K562 (cell line): ENCODE results near the gene GAK. TPM values are rescaled to one million over a fixed set of nuclear protein-coding genes. Genes with fewer than 3 reads are reported as not detected.

Source experiments
- ATAC-seq: fragments of 200-7000 bp; cut with Tn5 transposase; 3 replicates; pipeline ENCODE4 v1.9.1; 2020; ENCODE audit warnings: moderate library complexity
- BruUV-seq: library from RNA; stranded (reverse); fragments of 400-500 nt; replicated peaks from 2 replicates; lab custom pipeline; 2021; lab: Mats Ljungman, UMichigan
- CTCF ChIA-PET: fragments of 300-600 bp; formaldehyde crosslinking; extraction: SDS; loops from one replicate; lab custom pipeline; 2021; ENCODE audit warnings: low intra/inter-chr PET ratio; lab: Yijun Ruan, JAX
- POLR2A ChIA-PET: fragments of 300-600, 350-650 bp; sonication (Branson Sonifier 250); formaldehyde crosslinking; extraction: SDS; loops from one replicate; lab custom pipeline; 2021; ENCODE audit warnings: antibody characterized with exemption, inconsistent platforms; lab: Yijun Ruan, JAX
- DNase-seq, 4 experiments: peaks; one replicate each; pipeline versions ENCODE4 v3.0.0 to v3.0.0-alpha.2; 2011 to 2018; ENCODE audit warnings: low spot score in 3 of 4, mixed read lengths in 3 of 4; ENCODE audit errors: extremely low read depth in 1 of 4
- FAIRE-seq: peaks from 2 replicates; lab custom pipeline; 2011; peaks lifted over from hg19 to GRCh38; lab: Jason Lieb, UNC
- H2AFZ ChIP-seq: 2 replicates; pipeline ENCODE4 v1.6.0; 2011; ENCODE audit warnings: low read depth, low read length, control low read depth, inconsistent platforms
- H3K27ac ChIP-seq: fragments of 200-600 bp; 3 replicates; pipeline ENCODE4 v1.8.0; 2011; ENCODE audit warnings: low read depth, mild to moderate bottlenecking, control low read depth, inconsistent platforms, low read length, moderate library complexity, mixed read lengths; ENCODE audit errors: extremely low read depth
- H3K27me3 ChIP-seq, 2 experiments: fragments of 300-600 bp in 1 of 2; 2 replicates in 1 of 2; 3 replicates in 1 of 2; pipeline versions ENCODE4 v1.6.0 to v1.8.0; 2011; ENCODE audit warnings: inconsistent platforms in 2 of 2, low read length in 2 of 2, mild to moderate bottlenecking in 1 of 2, mixed read lengths in 1 of 2, moderate library complexity in 1 of 2; ENCODE audit not compliant: control insufficient read depth in 2 of 2, insufficient read depth in 2 of 2
- H3K36me3 ChIP-seq: fragments of 300-600 bp; 3 replicates; pipeline ENCODE4 v1.8.0; 2011; ENCODE audit warnings: mild to moderate bottlenecking, low read length, inconsistent platforms; ENCODE audit not compliant: control insufficient read depth, insufficient read depth
- H3K4me1 ChIP-seq, 2 experiments: fragments of 200-600 bp in 1 of 2; replicated peaks in 1 of 2; 2 replicates in 1 of 2; 3 replicates in 1 of 2; pipeline versions ENCODE4 v1.5.1 to v1.8.0; 2011; ENCODE audit warnings: inconsistent platforms in 2 of 2, low read length in 2 of 2, mild to moderate bottlenecking in 1 of 2, mixed read lengths in 1 of 2, moderate library complexity in 1 of 2; ENCODE audit not compliant: control insufficient read depth in 2 of 2, insufficient read depth in 2 of 2
- H3K4me2 ChIP-seq: 2 replicates; pipeline ENCODE4 v1.6.1; 2011; ENCODE audit warnings: low read length, control low read depth, inconsistent platforms, mixed read lengths; ENCODE audit not compliant: insufficient read depth
- H3K4me3 ChIP-seq: fragments of 200-600 bp; sonication (generic), shearing (Covaris generic); 2 replicates; pipeline ENCODE4 v1.5.1; 2016; ENCODE audit warnings: control low read depth, inconsistent platforms
- H3K79me2 ChIP-seq: fragments of 200-600 bp; 3 replicates; pipeline ENCODE4 v1.8.0; 2011; ENCODE audit warnings: low read length, inconsistent platforms; ENCODE audit not compliant: control insufficient read depth, insufficient read depth
- H3K9ac ChIP-seq, 2 experiments: 2 replicates each; pipeline versions ENCODE4 v1.6.0 to v1.6.1; 2011; ENCODE audit warnings: low read depth in 2 of 2, low read length in 2 of 2, control low read depth in 1 of 2, inconsistent platforms in 1 of 2, mild to moderate bottlenecking in 1 of 2, mixed read lengths in 1 of 2; ENCODE audit not compliant: insufficient read depth in 1 of 2
- H3K9me1 ChIP-seq: one replicate; pipeline ENCODE4 v1.6.0; 2011; ENCODE audit warnings: inconsistent platforms, mild to moderate bottlenecking, low read length, moderate library complexity; ENCODE audit not compliant: control insufficient read depth, insufficient read depth
- H3K9me3 ChIP-seq: replicated peaks from 2 replicates; pipeline ENCODE4 v1.5.1; 2011; ENCODE audit warnings: low read depth, low read length, inconsistent platforms; ENCODE audit not compliant: control insufficient read depth, insufficient read depth
- H4K20me1 ChIP-seq: replicated peaks from 2 replicates; pipeline ENCODE4 v1.6.1; 2011; ENCODE audit warnings: low read length, inconsistent platforms, mixed read lengths; ENCODE audit not compliant: control insufficient read depth, insufficient read depth
- EHMT2 ChIP-seq: fragments of 450-650 bp; IDR thresholded peaks from 2 replicates; pipeline ENCODE4 v1.6.1; 2018; ENCODE audit warnings: antibody characterized with exemption
- POLR2G ChIP-seq: fragments of 200-400 bp; formaldehyde crosslinking; IDR thresholded peaks from 2 replicates; pipeline ENCODE4 v1.6.1; 2017; ENCODE audit warnings: low read depth, mild to moderate bottlenecking, antibody characterized with exemption, low read length, moderate library complexity
- WGBS: fragments of 100-300 bp; shearing (Covaris generic); methylation state at CpG from one replicate; pipeline ENCODE4 v1.1.6; 2016; ENCODE audit warnings: low coverage, mixed read lengths; ENCODE audit not compliant: insufficient coverage; ENCODE audit errors: missing lambda C conversion rate; 5-methylcytosine and 5-hydroxymethylcytosine counted together
- in situ Hi-C: fragments of 300-500 bp; cut with MboI; formaldehyde crosslinking; loops from 4 replicates; pipeline ENCODE4 v1.15.0; 2018; ENCODE audit warnings: inconsistent platforms, mixed read lengths
- intact Hi-C: fragments of 100-400 bp; cut with micrococcal nuclease; formaldehyde crosslinking; loops from 2 replicates; pipeline ENCODE4 v1.14.2; 2022
- polyA plus RNA-seq, 8 experiments: library from polyadenylated mRNA; depleted of rRNA in 4 of 8; stranded (reverse) in 5 of 8; unstranded in 3 of 8; fragments of >200 nt; fragmentation: Nextera tagmentation in 2 of 8; fragmentation: Illumina TruSeq in 1 of 8; extraction: Ambion mirVana in 2 of 8; extraction: Trizol in 1 of 8; gene quantifications; 2 replicates each; pipeline versions ENCODE4 v1.2.1 to v1.2.3, GENCODE V29; 2011 to 2014; ENCODE audit warnings: inconsistent platforms in 1 of 8, missing spikeins in 1 of 8
- total RNA-seq, 7 experiments: library from RNA; depleted of rRNA in 6 of 7; stranded (reverse); fragments of >200 nt in 6 of 7; fragmentation: Illumina TruSeq in 2 of 7; extraction: Trizol in 2 of 7; gene quantifications; 2 replicates each; pipeline versions ENCODE4 v1.2.1 to v1.2.3, GENCODE V29; 2011 to 2021; ENCODE audit warnings: low replicate concordance in 1 of 7
- TF ChIP-seq, protein P1 (sequence below): sonication (generic); formaldehyde crosslinking; IDR thresholded peaks from 2 replicates; pipeline ENCODE4 v1.9.0; 2022; ENCODE audit warnings: mild to moderate bottlenecking, missing genetic modification reagents

The GAK gene
- total and polyA plus RNA-seq, 9 of the 15 experiments (the other 6 are each of a cell fraction or from before 2014, with no cell fraction given) = 1.3 to 102 (median 16.2) TPM

DNA sequence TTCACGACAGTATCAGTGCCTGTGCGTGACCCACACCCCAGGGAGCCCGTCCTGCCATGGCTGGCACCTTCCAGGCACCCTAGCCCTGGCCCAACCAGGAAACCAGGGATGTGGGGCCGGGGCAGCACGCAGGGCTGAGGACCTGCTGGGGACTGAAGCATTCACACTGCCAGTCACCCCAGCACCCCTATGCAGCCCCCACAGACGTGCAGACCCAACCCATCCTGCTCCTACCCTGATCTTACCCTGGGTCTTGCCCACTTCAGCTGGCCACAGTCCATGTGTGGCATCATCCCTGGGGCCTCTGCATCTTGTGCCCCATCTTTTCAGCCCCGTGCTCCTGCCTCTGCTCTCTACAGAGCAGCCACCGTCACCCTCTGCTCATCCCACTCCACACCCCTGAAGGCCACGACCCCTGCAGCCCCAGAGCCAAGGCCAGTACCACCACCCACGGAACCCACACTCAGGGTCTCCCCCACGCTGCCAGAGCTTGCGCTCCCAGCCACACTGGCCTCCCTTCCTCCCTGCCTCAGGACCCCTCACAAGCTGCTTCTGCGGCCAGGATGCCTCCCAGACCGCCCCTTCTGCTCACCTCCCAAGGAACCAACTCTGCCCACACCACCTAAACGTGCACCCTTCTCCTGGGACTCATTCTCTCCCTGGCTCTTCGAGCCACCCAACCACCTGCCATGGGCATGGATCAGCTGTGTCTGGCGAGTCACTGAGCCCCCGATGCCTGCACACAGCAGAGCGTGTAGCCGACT lies 25.6 kb downstream of the GAK start:
- Histone ChIP-seq H3K4me1 (peaks cover 0 to 26% of the 10 kb centered on the region in 2 experiments; a peak in 1 of 5 replicates), H3K36me3 (peaks cover 63% of the 10 kb centered on the region; the same call in 2 of the 3 replicates), H3K9ac (no peak overlapping the region; a peak in 1 of 4 replicates)
- no TSS peak for BruUV-seq
- CTCF ChIA-PET = no interaction called here
- intact Hi-C loops = no loop called here
- in situ Hi-C loops = no loop called here
- TF ChIP-seq, protein P1, sequence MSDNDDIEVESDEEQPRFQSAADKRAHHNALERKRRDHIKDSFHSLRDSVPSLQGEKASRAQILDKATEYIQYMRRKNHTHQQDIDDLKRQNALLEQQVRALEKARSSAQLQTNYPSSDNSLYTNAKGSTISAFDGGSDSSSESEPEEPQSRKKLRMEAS (CRISPR knock-in tag) = 0 out of 2 replicates have a peak, but pooled peaks have one; percentile 13
- TF ChIP-seq EHMT2 (no peak), POLR2G (0 out of 2 replicates have a peak, but pooled peaks have one; percentile 14)
- TF ChIP-seq, all 486 proteins: peak for 2
- Histone ChIP-seq H3K4me3 (no peak overlapping the region), H2AFZ (no peak overlapping the region), H4K20me1 (no peaks in the 10 kb centered on the region), H3K4me2 (no peak overlapping the region), H3K9me1 (no peaks in the 10 kb centered on the region), H3K79me2 (peaks cover 3% of the 10 kb centered on the region; the same call in 2 of the 3 replicates), H3K9me3 (peaks cover 5% of the 10 kb centered on the region; the same call in 1 of the 2 replicates), H3K27ac (no peak overlapping the region), H3K27me3 (no peaks in the 10 kb centered on the region)
- FAIRE-seq = no peak
- WGBS = 94% methylated on average over 17 of the region's 20 CpGs
- POLR2A ChIA-PET = interaction anchor here (1.0 kb wide), 1 partner anchor 9 kb away, joined by 3 read pairs; no protein-coding TSS in a partner anchor
- DNase-seq = no peak
- ATAC-seq = no peak
